ENCODE data around the gene DGLUCY. TPM values are rescaled to one million over a fixed set of nuclear protein-coding genes. Genes with fewer than 3 reads are reported as not detected.
A peak's percentile ranks its signal among the peaks of the same experiment; 100 is the strongest.

Gene DGLUCY
- total and polyA plus RNA-seq, 9 donors: 17.9 to 73.3 (median 39.3) TPM

GRCh38 chr14:91252871-91253794 lies 139.3 kb downstream of the DGLUCY start:
- Histone ChIP-seq H3K36me3 (no peaks in the 10 kb centered on the region), H3K27ac (no peak overlapping the region), H3K4me3 (peak overlapping the region; percentile 58), H3K9me3 (no peaks in the 10 kb centered on the region), H3K27me3 (no peaks in the 10 kb centered on the region), H3K4me1 (ENCODE audit: insufficient read depth) (peaks cover 7% of the 10 kb centered on the region)
- DNase-seq: peak; percentile 43 to 69 (median 50)
- WGBS, 3 donors: 2 to 5% (median 2%) methylated on average over 30 to 95 of the region's 95 CpGs
- intact Hi-C loops (cut with DNase I): no loop called here
- TF ChIP-seq EP300 (IDR thresholded peaks at IDR 0.05) (no peak), POLR2A (IDR thresholded peaks at IDR 0.05) (no peak), CTCF (IDR thresholded peaks at IDR 0.05) (no peak)

GRCh38 chr14:91253795-91254323 lies 140.0 kb downstream of the DGLUCY start:
- intact Hi-C loops (cut with DNase I): no loop called here
- H3K4me1 ChIP-seq (ENCODE audit: insufficient read depth): peaks cover 7% of the 10 kb centered on the region
- no peak for TF ChIP-seq EP300 (IDR thresholded peaks at IDR 0.05)
- TF ChIP-seq POLR2A (IDR thresholded peaks at IDR 0.05): no peak
- TF ChIP-seq CTCF (IDR thresholded peaks at IDR 0.05): no peak
- H3K27me3 ChIP-seq: no peaks in the 10 kb centered on the region
- no peak overlapping the region for H3K27ac ChIP-seq
- no peaks in the 10 kb centered on the region for H3K9me3 ChIP-seq
- no peaks in the 10 kb centered on the region for H3K36me3 ChIP-seq
- H3K4me3 ChIP-seq: peak overlapping the region; percentile 58
- WGBS, 3 donors: 30 to 51% (median 39%) methylated on average over 20 of the region's 20 CpGs
- DNase-seq: peak in 1 of 5 donors; percentile 29

GRCh38 chr14:91254461-91254860 lies 140.6 kb downstream of the DGLUCY start:
- Histone ChIP-seq H3K4me1 (ENCODE audit: insufficient read depth) (peaks cover 7% of the 10 kb centered on the region), H3K4me3 (no peak overlapping the region), H3K27ac (no peak overlapping the region), H3K36me3 (no peaks in the 10 kb centered on the region), H3K27me3 (no peaks in the 10 kb centered on the region), H3K9me3 (no peaks in the 10 kb centered on the region)
- intact Hi-C loops (cut with DNase I): no loop called here
- 77 to 90% (median 82%) methylated on average over 3 of the region's 3 CpGs for WGBS, 3 donors
- no peak for DNase-seq
- no peak for TF ChIP-seq EP300 (IDR thresholded peaks at IDR 0.05)
- no peak for TF ChIP-seq POLR2A (IDR thresholded peaks at IDR 0.05)
- no peak for TF ChIP-seq CTCF (IDR thresholded peaks at IDR 0.05)

- no peak for TF ChIP-seq CTCF (IDR thresholded peaks at IDR 0.05)
- TF ChIP-seq EP300 (IDR thresholded peaks at IDR 0.05): no peak
- TF ChIP-seq POLR2A (IDR thresholded peaks at IDR 0.05): no peak
- DNase-seq: no peak
- H3K27ac ChIP-seq: no peak overlapping the region
- H3K4me3 ChIP-seq: no peak overlapping the region
- H3K36me3 ChIP-seq: no peaks in the 10 kb centered on the region
- WGBS, 3 donors: 78 to 87% (median 78%) methylated on average over 9 of the region's 9 CpGs
- peaks cover 7% of the 10 kb centered on the region for H3K4me1 ChIP-seq (ENCODE audit: insufficient read depth)
- H3K9me3 ChIP-seq: no peaks in the 10 kb centered on the region
- intact Hi-C loops (cut with DNase I): no loop called here
- no peaks in the 10 kb centered on the region for H3K27me3 ChIP-seq
Measured at GRCh38 chr14:91255026-91255695, 141.3 kb downstream of the DGLUCY start.

All from ovary (tissue), 9 donors.